ENCODE measurements around the gene ARF1. TPM values are rescaled to one million over a fixed set of nuclear protein-coding genes. Genes with fewer than 3 reads are reported as not detected.

Gene ARF1
- total and polyA plus RNA-seq, 2 of the 13 experiments (the other 11 are each of a cell fraction or from before 2014, with no cell fraction given) = 186 to 327 TPM

DNA sequence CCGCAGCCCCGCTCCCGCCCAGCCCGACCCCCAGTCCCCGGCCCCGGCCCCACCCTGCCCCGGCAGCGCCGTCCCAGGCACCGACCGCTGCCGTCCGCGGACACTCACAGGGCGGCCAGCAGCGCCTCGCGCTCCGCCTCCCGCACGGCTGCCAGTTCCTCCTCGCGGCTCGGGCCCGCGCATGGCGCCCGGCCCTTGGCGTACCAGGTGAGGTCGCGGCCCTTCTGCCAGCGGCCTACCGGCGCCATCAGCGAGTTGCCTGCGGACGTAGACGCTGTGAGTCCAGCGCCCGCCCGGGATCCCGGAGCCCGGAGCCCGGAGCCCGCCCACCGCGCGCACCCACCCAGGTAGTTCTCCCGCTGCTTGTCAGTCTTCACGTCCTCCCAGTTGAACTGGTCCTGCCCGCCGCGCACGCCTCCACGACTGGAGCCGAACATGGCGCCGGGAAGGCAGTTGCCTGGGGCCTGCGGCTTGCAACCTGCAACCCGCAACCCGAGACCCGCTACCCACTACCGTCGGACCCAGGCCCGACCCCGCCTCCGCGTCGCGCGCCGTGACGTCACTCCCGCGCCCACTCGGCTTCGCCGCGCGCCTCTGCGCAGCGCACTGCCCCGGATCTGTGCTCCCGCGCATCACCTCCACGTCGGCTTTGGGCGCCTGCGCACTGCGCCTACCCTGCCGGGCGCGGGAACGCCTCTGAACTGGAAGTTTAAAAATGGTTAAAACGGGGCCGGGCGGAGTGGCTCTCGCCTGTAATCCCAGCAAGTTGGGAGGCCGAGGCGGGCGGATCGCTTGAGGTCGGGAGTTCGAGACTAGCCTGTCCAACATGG, 20.5 kb downstream of the ARF1 start, which contains the start of gene C1orf35 (continued):
- TF ChIP-seq, protein P1, sequence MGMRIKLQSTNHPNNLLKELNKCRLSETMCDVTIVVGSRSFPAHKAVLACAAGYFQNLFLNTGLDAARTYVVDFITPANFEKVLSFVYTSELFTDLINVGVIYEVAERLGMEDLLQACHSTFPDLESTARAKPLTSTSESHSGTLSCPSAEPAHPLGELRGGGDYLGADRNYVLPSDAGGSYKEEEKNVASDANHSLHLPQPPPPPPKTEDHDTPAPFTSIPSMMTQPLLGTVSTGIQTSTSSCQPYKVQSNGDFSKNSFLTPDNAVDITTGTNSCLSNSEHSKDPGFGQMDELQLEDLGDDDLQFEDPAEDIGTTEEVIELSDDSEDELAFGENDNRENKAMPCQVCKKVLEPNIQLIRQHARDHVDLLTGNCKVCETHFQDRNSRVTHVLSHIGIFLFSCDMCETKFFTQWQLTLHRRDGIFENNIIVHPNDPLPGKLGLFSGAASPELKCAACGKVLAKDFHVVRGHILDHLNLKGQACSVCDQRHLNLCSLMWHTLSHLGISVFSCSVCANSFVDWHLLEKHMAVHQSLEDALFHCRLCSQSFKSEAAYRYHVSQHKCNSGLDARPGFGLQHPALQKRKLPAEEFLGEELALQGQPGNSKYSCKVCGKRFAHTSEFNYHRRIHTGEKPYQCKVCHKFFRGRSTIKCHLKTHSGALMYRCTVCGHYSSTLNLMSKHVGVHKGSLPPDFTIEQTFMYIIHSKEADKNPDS (CRISPR knock-in tag; IDR thresholded peaks at IDR 0.05) = no peak
- TF ChIP-seq, protein P2, sequence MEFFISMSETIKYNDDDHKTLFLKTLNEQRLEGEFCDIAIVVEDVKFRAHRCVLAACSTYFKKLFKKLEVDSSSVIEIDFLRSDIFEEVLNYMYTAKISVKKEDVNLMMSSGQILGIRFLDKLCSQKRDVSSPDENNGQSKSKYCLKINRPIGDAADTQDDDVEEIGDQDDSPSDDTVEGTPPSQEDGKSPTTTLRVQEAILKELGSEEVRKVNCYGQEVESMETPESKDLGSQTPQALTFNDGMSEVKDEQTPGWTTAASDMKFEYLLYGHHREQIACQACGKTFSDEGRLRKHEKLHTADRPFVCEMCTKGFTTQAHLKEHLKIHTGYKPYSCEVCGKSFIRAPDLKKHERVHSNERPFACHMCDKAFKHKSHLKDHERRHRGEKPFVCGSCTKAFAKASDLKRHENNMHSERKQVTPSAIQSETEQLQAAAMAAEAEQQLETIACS (CRISPR knock-in tag; IDR thresholded peaks at IDR 0.05) = peak; percentile 81
- TF ChIP-seq ZNF30 (CRISPR knock-in tag; IDR thresholded peaks at IDR 0.05) (peak; percentile 84; the same call in 1 of the 2 replicates), ZBTB4 (CRISPR knock-in tag; IDR thresholded peaks at IDR 0.05; ENCODE audit: borderline replicate concordance) (no peak), NONO (IDR thresholded peaks at IDR 0.05) (no peak), NONO (CRISPR knock-in tag; conservative IDR thresholded peaks at IDR 0.05) (peak; percentile 94), ATRX (CRISPR knock-in tag; IDR thresholded peaks at IDR 0.05; ENCODE audit: borderline replicate concordance) (no peak), NFATC3 (CRISPR knock-in tag; IDR thresholded peaks at IDR 0.05) (no peak), NAIF1 (CRISPR knock-in tag; IDR thresholded peaks at IDR 0.05; ENCODE audit: borderline replicate concordance) (0 out of 2 replicates have a peak, but pooled peaks have one; percentile 43), ZSCAN9 (CRISPR knock-in tag; IDR thresholded peaks at IDR 0.05; ENCODE audit: borderline replicate concordance) (0 out of 2 replicates have a peak, but pooled peaks have one; percentile 41), SMAD3 (CRISPR knock-in tag; IDR thresholded peaks at IDR 0.05) (no peak), MXD4 (CRISPR knock-in tag; IDR thresholded peaks at IDR 0.05) (peak; percentile 76; the same call in 1 of the 2 replicates), ZNF670 (CRISPR knock-in tag; IDR thresholded peaks at IDR 0.05; ENCODE audit: borderline replicate concordance) (0 out of 2 replicates have a peak, but pooled peaks have one; percentile 36), NFAT5 (CRISPR knock-in tag; IDR thresholded peaks at IDR 0.05) (peak; percentile 75; the same call in 1 of the 2 replicates)
- TF ChIP-seq, protein P3, sequence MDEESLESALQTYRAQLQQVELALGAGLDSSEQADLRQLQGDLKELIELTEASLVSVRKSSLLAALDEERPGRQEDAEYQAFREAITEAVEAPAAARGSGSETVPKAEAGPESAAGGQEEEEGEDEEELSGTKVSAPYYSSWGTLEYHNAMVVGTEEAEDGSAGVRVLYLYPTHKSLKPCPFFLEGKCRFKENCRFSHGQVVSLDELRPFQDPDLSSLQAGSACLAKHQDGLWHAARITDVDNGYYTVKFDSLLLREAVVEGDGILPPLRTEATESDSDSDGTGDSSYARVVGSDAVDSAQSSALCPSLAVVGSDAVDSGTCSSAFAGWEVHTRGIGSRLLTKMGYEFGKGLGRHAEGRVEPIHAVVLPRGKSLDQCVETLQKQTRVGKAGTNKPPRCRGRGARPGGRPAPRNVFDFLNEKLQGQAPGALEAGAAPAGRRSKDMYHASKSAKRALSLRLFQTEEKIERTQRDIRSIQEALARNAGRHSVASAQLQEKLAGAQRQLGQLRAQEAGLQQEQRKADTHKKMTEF (CRISPR knock-in tag; IDR thresholded peaks at IDR 0.05) = peak; percentile 96
